Esophagus squamous epithelium (tissue), 4 donors: ENCODE results near the gene LARP4.

Experiments
- POLR2A ChIP-seq, 4 donors: fragments of 450-650 bp; IDR thresholded peaks; one replicate each; pipeline ENCODE4 v1.6.1; 2017; ENCODE audit warnings: antibody characterized with exemption in 4 of 4, mild to moderate bottlenecking in 4 of 4, moderate library complexity in 3 of 4
- TF ChIP-seq, protein P1 (sequence below), 6 experiments: fragments of 450-650 bp in 4 of 6; fragments of 200-600 bp in 2 of 6; sonication (generic) in 2 of 6; IDR thresholded peaks; one replicate each; pipeline ENCODE4 v1.5.1; 2016 to 2019; ENCODE audit warnings: antibody characterized with exemption in 6 of 6, mild to moderate bottlenecking in 4 of 6, moderate library complexity in 4 of 6

DNA sequence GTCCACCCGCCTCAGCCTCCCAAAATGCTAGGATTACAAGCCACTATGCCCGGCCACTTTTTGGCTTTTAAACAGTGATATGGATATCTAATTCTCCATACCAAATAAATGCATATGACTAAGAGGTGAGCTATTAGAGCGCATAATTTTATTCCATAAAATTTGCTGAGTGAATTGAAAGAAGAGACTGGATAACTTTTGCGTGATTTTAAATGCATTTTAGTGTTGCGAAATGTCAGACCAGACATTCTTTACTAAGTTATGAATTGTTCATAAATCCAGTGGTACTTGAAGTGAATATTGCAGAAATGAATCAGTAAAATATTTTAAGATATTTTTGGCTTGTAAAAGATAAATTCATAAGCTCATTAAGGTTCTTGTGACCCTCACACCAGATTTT, 53.2 kb downstream of the LARP4 start:
- TF ChIP-seq, protein P1, sequence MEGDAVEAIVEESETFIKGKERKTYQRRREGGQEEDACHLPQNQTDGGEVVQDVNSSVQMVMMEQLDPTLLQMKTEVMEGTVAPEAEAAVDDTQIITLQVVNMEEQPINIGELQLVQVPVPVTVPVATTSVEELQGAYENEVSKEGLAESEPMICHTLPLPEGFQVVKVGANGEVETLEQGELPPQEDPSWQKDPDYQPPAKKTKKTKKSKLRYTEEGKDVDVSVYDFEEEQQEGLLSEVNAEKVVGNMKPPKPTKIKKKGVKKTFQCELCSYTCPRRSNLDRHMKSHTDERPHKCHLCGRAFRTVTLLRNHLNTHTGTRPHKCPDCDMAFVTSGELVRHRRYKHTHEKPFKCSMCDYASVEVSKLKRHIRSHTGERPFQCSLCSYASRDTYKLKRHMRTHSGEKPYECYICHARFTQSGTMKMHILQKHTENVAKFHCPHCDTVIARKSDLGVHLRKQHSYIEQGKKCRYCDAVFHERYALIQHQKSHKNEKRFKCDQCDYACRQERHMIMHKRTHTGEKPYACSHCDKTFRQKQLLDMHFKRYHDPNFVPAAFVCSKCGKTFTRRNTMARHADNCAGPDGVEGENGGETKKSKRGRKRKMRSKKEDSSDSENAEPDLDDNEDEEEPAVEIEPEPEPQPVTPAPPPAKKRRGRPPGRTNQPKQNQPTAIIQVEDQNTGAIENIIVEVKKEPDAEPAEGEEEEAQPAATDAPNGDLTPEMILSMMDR (IDR thresholded peaks at IDR 0.05): no peak
- no peak for TF ChIP-seq POLR2A (IDR thresholded peaks at IDR 0.05)
